DMS114 treated with DMSO at 0.1 percent for 48 hours (cell line): ENCODE measurements around the gene BCL10.

Experiments
- DNase-seq: peaks from one replicate; lab custom pipeline; 2025; ENCODE audit not compliant: unreplicated experiment; lab: John Stamatoyannopoulos, UW

The BCL10 gene

DNA sequence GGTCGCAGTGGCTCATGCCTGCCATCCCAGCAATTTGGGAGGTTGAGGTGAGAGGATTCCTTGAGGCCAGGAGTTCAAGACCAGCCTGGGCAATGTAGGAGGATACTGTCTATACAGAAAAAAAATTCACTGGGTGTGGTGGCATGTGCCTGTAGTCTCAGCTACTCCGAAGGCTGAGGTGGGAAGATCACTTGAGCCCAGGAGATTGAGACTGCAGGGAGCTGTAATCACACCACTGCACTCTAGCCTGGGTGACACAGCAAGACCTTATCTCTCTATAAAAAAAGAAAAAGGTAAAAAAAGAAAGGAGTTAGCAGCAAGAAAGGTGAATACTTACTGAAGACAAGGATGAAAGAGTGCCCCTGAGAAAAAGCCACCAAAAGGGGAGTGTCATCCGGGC, 23.7 kb upstream of the BCL10 start:
- no peak for DNase-seq

DNA sequence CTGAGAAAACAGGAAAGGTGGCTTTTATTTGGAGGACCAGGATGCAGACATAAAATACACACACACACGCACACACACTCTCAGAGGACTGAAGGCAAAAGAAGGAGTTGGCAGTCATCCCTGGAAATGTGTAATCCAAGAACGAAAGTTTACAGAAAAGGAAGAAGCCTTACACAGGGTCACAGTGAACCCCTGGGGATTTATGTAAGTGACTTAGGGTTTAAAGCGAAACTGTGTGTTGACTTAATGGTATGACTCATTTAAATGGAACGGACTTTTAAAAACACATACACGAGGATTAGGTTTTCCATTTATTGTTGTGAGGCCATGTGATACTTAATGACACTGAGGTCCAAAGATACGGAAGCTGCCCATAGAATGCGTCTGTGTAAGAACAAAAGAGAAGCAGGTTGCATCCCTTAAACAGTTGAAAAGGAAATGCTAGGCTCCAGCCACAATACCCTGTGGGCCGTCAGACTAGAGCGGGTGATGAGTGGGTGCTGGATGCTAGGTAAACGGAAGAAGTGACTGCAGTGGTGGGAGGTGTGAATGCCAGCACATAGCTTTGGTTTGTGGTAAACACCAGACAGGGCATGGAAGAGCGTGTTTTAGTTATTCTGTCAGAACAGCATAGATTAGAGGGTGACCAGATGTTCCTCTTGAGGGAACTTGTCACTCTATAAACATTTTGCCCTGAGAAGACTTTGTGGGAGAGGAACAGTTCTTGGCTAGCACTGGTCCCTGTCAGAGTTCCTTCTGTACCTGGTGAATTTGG, 21.6 kb upstream of the BCL10 start:
- DNase-seq, result no peak

DNA sequence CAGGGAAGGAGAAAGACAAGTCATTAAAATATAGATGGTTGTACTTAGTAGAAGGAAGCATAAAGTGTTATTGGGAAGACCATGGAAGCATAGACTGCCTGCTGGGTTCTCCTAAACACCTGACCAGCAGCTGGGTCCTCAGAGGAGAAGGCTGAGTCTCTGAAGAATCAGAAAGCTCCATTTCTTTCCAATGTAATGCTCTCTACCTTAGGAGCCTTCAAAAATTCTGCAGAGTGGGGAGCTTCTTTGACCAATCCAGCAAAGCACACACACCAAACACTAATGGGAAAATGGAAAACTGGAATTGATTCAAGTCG, 21.1 kb upstream of the BCL10 start:
- no peak for DNase-seq

DNA sequence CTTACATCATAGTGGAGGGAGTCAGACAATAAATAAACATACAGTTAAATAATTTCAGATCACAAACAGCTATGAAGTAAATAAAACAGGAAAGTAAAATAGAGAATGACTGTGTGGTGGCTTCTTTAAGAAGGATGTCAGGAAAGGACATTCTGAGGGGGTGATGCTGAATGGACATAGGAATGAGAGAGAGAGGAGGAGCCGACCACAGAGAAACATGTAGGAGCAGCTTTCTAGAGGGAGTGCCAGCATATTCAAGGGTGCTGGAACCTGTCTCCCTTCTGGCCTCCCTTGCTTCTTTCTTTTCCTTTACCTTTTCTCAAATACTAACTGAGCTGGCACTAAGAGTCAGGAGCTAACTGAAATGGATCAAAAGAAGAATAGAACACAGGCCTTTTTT, 20.5 kb upstream of the BCL10 start:
- DNase-seq, result no peak

DNA sequence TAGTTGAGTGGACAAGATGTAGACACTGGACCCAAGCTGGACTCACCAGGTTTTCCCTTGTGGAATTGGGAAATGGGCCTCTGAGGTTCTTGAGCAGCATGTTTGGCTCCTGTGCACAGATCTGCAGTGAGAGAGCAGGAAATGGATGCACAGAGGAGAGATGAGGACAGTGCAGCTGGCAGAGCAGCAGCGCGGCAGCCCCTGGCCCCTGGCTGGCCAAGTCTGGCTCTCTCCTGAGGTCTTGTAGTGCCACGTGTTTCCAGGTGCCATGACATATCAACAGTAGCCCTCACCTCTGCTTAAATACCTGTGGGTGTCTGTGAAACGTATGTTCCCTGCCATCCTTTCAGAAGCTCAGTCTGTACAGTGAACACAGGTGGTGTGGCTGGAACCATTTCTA, 19.2 kb upstream of the BCL10 start:
- DNase-seq, result no peak

DNA sequence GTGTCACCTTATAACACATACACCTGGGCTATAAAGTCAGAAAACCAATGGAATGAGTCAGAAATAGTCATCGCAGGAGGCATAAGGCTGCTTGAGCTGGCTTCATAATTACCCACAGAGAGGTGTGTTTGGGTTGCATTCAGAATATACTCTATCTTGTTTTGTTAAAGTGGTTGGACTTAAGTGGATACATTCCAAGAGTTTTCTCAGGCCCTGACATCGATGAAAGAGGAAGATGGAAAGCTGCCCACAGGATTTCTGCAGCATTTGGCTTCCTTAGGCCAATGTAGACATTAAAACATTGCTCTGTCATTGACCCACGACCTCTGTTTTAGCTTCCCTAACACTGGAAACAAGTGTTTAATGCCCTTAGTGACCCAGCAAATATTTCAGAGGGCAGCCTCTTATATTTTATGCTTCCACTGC, 18.6 kb upstream of the BCL10 start:
- no peak for DNase-seq

DNA sequence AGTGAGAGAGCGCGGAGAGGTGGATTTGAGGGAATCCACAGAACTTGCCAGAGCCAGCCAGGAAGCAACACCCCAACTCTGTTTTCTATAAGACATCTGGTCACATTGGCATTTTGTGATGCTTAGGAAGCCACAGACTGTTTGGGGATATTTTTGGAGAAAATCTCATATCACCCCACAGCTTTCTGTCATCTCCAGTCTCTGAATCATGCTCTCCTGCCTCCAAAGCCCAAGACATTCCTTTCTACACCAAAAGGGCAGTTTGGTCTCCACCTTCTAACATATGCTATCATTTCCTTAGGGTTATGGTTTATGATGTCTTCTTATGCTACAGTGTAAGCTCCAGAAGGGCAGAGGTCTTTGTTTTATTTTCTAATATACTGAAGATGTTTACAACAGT, 14.4 kb upstream of the BCL10 start:
- DNase-seq, result no peak

DNA sequence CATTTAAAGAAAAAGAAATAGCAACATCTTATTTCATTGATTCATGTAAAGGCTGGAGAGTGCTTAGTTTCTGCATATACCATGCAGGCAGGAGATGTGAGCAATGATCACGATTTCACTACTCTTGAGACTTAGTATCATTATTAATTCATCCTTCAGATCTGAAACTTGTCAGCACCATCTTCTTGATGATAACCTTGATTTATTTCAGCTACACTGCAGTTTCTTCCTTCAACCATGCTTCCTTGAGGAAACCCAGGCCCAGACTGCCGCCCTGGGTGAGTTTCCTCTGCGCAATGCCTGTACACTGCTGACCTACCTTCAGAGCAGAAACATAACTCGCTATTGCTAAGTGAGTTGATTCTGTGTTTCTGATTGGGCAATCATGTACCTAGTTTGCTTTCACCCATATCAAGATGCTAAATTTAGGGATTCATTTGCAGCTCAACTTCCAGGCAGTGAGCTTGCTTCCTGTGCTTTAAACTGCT, 13.5 kb upstream of the BCL10 start:
- DNase-seq, result no peak

DNA sequence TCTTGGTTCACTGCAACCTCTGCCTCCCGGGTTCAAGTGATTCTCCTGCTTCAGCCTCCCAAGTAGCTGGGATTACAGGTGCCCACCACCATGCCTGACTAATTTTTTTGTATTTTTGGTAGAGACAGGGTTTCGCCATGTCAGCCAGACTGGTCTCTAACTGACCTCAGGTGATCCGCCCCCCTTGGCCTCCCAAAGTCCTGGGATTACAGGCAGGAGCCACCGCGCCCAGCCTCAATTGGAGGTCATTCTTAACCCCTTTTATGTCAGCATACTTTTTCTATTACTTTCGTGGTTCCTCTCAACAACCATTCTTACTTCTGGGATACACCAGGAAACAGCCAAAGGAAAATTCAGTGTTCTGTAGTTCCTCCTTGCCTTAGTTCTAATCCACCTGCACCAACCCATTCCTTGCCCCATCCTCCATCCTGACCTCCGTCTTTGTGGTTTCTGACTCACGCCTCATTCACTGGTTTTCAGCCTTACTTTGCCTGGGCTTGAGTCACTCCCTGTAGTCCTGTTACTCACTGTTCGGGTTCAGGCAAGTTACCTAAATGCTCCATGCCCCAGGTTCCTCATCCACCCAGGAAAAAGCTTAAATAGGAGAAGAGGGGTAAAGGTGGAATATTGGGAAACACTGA, 12.9 kb upstream of the BCL10 start:
- no peak for DNase-seq

DNA sequence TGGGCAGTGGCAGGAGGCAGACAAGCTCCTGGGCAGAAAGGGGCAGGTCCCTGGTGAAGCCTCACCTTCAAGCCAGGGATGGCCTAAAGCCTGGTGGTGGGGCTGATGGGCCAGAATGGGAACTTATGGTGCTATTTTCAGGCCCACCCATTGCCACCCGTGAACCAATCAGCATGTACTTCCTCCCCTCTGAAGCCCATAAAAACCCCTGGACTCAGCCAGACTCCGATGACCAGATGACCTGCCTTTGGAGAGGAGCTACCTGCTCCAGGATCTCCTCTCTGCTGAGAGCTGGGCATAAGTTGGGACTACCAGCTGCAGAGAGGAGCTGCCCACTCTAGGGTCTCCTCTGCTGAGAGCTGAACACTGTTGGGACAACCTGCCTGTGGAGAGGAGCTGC, 7.8 kb upstream of the BCL10 start:
- DNase-seq, result no peak

DNA sequence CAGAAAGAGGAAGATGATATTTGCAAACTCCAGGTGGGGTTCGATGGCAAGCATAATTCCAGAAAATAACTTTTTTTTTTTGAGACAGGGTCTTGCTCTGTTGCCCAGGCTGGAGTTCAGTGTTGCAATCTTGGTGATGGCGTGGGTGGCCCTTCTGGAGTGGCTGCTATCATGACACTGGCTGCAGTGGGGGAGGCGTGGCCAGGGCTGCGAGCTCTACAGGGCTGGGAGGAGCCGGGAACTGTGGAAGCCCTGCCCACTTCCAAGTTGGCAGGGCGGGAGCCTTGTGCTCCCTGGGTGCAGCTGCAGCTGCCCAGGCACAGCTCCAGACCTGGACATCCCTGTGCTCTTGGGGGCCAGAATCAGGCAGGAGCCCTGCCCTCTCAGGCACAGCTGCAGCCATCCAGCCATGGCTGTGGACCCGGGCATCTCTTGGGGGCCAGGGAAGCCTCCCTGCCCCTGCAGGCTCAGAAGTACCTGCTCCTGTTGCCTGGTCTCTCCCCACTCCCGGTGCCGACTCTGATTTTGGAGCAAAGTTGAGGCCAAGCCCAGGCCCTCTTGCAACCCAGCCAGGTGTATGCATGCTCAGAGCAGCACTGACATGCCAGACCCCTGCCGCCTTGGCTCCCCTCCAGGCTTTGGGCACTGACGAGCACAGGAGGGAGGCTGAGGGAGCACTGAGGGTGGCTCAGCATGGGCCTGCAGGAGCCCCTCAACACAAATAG, 7.2 kb upstream of the BCL10 start:
- DNase-seq, result no peak

DNA sequence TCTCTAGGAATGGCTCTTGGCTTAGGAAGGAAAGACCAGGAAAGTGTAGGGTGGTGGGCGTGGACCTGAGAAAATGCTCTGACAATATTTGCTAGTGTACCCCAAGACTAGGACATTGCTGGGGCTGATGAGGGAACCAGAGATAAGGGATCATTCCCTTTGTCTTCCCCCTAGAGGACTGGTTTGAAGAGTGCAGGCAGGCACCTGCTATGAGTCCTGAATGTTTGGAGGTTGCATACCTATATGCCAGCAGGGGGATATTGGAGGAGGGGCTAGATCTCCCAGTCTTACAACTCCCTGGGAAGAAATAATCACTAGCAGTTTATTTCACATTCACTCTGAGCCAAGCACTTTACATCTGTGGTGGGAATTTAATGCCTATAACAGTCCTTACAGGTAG, 6.0 kb upstream of the BCL10 start:
- no peak for DNase-seq

DNA sequence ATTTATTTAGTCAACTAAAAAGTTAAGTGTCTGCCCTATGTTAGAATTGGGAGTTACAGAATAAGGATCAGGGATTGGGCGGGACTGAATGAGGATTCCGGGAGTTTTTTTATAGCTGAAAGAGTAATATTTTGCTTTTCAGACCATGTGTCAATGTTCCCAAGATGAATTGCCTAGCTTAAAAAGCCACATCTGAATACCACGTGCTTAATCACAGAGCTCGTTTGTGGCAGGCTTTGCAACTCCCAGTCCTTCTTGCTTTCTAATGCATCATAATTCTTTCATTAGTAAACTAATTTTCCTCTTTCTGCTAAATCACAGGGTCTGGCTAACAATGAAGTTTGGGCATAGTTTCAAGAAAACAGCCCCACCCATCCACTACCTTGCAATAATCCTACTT, 4.2 kb upstream of the BCL10 start:
- DNase-seq, result no peak

DNA sequence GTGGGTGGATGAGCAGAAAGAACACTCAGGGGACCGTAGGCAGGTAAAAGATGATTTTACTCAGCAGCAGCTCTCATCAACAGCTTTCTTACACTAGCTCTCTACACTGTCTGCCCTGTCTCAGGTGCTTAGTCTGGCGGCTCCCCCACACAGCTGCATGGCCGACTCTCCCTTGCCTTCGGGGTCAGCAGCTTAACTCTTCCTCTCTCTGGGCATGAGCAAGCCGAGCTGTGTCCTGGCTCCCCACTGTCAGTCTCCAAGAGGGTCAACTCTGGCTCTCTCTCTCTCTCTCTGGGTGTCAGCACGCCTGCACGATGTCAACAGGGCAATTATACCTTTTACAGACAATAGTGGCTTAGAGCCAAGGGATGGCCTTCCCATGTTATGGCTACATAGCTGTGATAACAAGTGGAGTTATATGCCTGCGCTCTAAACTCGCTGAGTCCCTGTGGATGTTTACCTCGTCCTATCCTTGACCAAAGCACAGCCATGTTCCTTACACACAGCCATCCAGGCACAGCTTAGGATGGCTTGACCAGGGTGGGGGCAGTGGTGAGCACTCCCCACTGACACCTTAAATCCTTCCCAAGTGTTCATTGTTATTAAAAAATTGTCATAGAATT, 3.1 kb upstream of the BCL10 start:
- no peak for DNase-seq

DNA sequence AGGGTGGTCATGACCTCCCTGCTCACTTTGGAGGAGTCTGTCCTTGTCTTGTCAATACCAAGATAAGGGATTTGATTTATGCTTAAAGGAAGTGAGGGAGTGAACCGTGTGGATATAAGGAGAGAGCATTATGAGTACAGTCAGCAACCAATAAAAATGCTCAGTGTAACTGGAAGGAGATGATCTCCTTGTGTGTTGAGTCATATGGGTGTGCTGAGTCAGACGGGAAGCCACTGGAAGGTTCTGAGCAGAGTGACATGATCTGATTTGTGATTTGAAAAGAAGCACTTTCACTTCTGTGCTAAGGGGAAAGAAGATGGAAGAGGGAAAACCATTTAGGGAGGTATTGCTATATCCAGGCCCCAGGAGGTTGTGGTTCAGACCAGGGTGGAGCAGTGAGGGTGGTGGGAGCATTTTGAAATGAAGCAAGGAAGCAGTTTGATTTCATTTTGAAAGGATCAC, 2.5 kb upstream of the BCL10 start:
- DNase-seq, result no peak

DNA sequence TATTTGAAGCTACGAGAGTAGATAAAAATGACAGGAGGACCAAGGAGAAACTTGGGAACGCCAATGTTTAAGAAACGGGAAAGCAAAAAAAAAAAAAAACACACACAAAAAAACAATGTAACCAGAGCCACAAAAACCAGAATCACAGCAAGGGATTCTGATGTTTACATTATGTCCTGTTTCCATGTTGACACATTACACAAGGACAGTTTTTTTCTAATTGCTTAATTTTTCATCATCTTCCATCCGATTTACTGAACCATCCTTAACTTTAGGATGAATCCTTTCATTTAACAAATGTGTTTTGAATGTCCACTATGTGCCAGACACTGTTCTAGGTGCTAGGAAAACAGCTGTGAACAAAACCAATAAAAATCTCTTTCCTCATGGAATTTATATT, 1.4 kb upstream of the BCL10 start:
- DNase-seq, result no peak

DNA sequence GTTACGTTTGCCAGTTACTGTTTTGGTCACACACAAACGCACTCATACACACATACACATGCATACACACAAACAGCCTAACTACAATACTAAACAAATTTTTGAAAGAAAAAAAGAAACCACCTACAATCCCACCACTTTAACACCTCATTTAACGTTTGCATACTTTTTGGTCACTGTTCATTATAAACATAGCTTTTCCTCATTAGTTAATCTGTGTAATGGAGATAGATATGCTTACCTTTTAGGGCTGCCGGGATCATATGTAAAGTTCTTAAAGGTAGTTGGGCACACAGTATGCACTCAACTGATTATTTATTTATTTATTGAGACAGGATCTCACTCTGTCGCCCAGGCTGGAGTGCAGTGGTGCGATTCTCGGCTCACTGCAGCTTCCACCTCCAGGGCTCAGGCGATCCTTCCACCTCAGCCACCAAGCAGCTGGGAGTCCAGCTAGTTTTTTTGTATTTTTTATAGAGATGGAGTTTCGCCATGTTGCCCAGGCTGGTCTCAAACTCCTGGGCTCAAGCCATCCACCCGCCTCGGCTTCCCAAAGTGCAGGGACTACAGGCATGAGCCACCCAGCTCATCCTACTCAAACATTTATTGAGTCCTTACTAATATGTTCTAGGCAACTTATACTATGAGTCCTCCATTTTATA, 677 bp upstream of the BCL10 start:
- DNase-seq, result no peak

DNA sequence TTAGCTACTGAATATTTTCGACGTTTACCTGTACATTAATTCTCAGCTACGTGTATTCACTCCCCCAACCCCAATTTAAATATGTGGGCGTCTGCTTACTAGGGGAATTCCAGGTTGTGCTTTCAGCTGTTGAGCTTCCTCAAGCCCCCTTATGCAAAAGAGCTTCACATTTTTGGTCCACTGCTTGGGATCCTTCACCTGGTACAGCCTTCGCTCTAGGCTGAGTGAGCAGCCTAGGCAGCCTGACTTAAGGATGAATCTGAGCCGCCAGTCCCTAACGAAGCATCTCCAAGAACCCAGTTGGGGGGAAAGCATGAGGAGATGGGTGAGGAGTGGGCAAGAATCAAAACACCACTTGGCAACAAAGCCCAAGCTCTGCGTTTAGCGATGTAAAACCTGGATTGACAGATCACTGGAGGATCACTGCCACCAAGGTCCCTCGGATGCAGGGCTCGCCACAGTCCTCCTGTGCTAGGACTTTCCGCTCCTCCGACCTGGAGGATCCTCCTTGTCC, 674 bp downstream of the BCL10 start:
- no peak for DNase-seq

DNA sequence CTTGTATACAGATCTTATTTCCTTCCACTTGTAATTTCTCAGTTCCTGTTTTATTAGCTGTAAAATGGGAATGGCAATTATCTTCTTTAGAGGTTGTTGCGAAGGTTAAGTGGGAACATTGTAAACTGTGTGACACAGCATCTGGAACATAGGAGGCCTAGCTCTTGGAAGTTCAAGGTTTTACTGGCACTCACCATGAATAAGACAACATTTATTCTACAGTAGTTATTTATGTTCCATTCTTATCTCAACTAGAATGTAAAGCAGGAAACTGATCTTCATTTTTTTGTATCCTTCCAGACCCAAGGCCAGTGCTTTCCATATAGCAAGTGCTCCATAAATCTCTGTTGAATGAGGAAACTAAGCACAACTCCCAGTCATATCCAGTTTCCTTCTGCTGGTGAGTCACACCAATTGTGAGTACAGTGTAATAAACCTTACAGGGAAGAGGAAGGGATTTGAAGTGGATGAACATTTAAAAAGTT, 1.4 kb downstream of the BCL10 start:
- DNase-seq, result no peak

DNA sequence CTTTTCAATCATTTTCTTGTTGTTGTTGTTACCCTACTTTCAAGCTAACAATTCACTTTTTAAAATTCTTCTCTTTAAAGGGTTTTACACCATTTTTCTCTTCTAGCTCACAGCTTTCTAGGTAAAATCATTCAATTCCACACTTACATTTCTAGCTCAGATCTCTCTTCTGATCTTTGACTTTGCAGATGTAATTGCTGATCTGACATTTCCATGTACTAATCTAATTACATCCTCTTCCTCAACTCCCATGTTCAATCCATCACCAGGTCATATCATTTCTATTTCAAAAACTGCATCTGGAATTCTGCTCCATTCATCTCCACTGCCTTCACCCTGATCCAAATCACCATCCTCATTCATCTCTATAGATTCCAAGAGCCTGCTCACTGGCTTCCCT, 3.0 kb downstream of the BCL10 start:
- no peak for DNase-seq
